D721Med (cell line): Measurements from ENCODE around the gene C2CD3.

ENCODE experiments used
- DNase-seq: peaks from one replicate; pipeline ENCODE4 v3.0.0; 2011; ENCODE audit warnings: low spot score; ENCODE audit not compliant: insufficient read length
- FAIRE-seq: peaks from 2 replicates; lab custom pipeline; 2011; peaks lifted over from hg19 to GRCh38; lab: Jason Lieb, UNC
- TF ChIP-seq, protein P1 (sequence below): IDR thresholded peaks from 2 replicates; pipeline ENCODE4 v1.5.1; 2012; ENCODE audit warnings: mild to moderate bottlenecking, control low read depth; ENCODE audit not compliant: insufficient read depth; ENCODE audit errors: missing control alignments

The C2CD3 gene

DNA sequence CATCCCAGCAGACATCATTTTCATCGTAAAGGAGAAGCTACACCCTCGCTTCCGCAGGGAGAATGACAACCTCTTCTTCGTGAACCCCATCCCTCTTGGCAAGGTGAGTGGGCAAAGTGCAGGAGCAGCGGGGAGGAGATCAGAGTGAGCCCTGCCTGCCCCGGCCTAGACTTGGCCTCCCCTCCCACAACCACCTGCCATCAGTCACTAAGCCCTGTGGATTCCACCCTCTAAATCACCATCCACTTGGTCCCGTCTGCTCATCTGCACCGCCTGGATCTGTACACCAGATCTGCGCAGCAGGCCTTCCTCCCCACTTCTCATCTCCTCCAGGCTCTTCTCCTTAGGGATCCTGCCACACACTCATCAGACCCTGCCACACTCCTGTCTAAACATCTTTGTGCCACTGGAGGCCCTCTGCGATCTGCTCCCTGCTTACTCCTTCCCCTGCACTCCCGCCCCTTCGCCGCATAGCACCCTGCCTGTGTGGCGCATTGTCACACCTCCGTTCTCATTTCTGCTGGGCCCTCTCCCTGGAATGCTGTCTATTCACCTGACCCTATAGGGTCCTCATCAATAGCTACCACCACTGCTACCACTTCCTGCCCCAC lies 202.3 kb downstream of the C2CD3 start:
- FAIRE-seq (no peak), DNase-seq (no peak)
- TF ChIP-seq, protein P1, sequence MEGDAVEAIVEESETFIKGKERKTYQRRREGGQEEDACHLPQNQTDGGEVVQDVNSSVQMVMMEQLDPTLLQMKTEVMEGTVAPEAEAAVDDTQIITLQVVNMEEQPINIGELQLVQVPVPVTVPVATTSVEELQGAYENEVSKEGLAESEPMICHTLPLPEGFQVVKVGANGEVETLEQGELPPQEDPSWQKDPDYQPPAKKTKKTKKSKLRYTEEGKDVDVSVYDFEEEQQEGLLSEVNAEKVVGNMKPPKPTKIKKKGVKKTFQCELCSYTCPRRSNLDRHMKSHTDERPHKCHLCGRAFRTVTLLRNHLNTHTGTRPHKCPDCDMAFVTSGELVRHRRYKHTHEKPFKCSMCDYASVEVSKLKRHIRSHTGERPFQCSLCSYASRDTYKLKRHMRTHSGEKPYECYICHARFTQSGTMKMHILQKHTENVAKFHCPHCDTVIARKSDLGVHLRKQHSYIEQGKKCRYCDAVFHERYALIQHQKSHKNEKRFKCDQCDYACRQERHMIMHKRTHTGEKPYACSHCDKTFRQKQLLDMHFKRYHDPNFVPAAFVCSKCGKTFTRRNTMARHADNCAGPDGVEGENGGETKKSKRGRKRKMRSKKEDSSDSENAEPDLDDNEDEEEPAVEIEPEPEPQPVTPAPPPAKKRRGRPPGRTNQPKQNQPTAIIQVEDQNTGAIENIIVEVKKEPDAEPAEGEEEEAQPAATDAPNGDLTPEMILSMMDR, result no peak

DNA sequence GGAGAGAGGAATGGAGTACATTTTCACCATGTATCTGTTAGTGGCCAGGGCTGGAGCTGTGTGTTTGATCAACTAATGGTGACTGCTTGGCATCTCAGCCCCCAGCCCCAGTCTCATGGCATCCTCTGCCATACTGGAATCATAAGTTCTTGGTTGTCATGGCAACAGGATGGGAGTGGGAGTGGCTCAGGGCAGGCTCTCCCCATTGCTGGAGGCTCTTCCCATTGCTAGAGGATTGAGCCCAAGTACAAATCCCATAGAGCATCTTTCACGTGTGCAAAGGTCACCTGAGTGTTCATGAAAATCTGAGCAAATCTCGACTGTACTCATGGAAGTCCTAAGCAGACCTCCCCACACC lies 205.1 kb downstream of the C2CD3 start:
- TF ChIP-seq, protein P1, result no peak
- FAIRE-seq, result no peak
- no peak for DNase-seq

DNA sequence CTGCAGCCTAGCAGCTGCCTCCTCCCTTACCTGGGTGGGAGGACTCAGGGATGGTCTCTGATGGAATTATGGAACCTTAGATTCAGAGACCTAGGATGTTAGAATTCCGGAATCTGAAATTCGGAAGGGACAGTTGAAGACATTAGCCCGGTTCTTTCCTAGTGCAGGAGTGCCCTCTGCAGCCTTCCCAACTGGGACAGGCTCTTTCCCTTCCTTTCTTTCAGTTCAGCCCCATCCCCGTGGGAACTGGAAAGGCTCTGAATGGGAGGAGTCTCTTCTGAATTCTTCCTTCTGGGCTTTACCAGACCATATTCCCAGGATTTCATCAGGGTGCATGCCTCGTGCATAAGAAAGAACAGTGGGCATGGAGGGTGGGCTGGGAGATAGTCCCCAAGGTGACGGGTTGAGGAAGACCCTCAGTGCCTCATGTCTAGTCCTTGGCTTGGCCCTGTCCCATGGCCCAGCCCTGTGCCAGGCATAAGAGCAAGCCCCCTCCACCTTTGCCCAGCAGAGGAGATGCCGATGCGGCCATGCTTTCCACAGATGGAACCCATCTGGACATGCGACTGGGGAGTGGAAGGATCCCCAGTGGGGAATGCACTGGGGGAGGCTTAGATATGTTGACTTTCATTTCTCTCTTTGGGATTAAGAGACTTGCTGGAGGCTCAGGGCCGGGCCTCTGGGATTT lies 205.6 kb downstream of the C2CD3 start:
- FAIRE-seq, result no peak
- TF ChIP-seq, protein P1, result no peak
- DNase-seq, result no peak

DNA sequence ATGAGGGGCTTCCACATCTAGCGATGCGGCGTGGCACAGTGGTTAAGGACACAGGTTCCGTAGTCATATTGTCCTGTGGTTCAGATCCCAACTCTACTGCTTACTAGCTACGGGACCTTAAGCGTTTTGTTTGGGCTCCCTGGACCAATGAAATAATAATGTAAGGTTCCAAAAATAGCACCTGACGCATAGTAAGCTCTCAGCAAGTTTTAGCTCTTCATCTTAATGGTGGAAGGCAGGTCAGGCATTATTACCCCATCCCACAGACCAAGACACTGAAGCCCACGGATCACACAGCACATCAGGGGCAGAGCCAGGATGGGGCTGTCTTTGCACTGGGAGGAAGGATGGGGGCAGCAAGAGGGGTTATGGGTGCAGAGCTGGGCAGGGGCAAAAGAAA lies 206.9 kb downstream of the C2CD3 start:
- no peak for FAIRE-seq
- DNase-seq, result no peak
- TF ChIP-seq, protein P1, result no peak
